Measurements from ENCODE around the gene ZNF282.

- TF ChIP-seq CTCF (IDR thresholded peaks at IDR 0.05 in 4 of 5, conservative IDR thresholded peaks at IDR 0.05 in 1 of 5) = no peak
- no peak for TF ChIP-seq POLR2A (IDR thresholded peaks at IDR 0.05)
These were observed 53.4 kb downstream of the ZNF282 start for GRCh38 chr7:149248777-149249176.

Data from gastrocnemius medialis (tissue), 4 donors.